Islet precursor cell (in vitro differentiated cells): Measurements from ENCODE around the gene TRAF7.
A peak's percentile ranks its signal among the peaks of the same experiment; 100 is the strongest.

Source experiments
- DNase-seq: peaks from one replicate; pipeline ENCODE4 v3.0.0-alpha.2; 2018

The TRAF7 gene

DNA sequence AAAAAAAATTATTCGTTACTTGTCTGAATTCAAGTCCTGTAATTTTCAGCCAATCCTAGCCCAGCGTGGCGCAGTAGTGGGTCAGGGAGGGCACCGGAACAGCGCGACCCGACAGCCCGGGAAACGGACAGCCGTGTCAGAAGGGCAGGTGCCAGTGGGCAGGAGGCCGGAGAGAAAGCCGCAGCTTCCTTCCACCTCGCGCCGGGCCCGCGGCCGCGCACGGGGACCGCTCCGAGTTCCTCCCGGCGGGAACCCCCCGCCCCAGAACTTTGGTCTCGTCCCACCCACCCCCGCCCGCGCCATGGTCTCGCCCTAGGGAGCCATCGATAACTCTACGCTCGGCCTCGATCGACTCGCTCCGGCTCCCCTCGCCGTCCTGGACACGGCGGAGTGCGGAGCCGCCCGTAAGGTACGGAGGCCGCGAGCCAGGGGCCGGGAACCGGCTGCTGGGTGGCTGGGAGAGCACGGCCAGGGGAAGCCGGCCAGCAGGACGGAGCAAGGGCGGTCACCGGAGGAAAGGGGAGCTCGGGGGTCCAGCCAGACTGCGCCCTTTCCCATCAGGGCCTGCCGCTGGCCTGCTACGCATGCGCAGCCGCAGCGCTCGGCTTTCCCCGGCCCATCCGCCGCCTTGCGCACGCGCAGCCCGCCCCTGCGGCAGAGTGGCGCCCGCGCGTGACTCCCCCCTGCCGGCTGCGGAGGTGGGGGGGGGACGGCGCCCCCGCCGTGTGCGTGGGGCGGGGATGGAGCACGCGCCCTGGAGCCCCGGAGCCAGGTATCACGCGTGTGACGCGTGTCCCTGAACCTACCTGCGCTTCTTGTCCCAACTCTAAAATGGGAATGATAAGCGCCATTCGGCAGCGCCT lies 49.8 kb downstream of the TRAF7 start, which contains the start of gene MLST8:
TSS of gene MLST8 (plus strand) at position 351 of the 863 bp plus-strand sequence. CDS start 632 bp downstream, outside the sequence.
- peak; percentile 84 for DNase-seq

GRCh38 chr16:2205967-2206313 lies 50.4 kb downstream of the TRAF7 start:
- no peak for DNase-seq

DNA sequence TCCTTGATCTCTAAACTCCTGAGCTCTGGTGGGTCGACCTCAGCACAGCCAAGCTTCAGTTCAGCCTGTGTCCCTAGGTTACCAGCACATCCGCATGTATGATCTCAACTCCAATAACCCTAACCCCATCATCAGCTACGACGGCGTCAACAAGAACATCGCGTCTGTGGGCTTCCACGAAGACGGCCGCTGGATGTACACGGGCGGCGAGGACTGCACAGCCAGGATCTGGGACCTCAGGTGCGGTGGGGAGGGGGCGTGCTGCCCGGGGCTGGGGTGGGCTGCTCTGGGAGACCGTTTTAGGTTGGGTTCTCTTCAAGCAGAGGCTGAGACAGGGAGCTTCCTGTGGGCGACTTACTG lies 50.8 kb downstream of the TRAF7 start:
- DNase-seq: no peak

- DNase-seq: no peak
These were observed 51.3 kb downstream of the TRAF7 start for GRCh38 chr16:2206780-2207433.

DNA sequence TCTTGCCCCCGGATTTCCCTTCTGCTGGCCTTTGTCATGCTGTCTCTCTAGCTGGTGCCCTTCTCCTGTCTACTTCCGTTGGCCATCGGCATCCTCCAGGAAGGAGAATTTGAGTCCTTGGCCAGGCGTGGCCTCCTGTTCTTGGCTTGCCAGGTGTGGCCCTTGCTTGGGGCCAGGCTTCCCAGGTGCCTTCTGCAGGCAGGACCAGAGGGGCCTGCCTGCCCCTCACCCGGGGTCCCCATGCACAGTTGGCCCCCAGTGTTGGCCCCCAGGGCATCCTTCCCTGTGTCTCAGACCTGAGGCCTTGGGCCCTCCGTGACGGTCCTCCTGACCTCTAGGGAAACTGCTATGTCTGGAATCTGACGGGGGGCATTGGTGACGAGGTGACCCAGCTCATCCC lies 52.3 kb downstream of the TRAF7 start:
- DNase-seq: no peak

GRCh38 chr16:2208308-2208707 lies 52.7 kb downstream of the TRAF7 start:
- no peak for DNase-seq

GRCh38 chr16:2208772-2209171 lies 53.2 kb downstream of the TRAF7 start:
- DNase-seq: no peak

DNA sequence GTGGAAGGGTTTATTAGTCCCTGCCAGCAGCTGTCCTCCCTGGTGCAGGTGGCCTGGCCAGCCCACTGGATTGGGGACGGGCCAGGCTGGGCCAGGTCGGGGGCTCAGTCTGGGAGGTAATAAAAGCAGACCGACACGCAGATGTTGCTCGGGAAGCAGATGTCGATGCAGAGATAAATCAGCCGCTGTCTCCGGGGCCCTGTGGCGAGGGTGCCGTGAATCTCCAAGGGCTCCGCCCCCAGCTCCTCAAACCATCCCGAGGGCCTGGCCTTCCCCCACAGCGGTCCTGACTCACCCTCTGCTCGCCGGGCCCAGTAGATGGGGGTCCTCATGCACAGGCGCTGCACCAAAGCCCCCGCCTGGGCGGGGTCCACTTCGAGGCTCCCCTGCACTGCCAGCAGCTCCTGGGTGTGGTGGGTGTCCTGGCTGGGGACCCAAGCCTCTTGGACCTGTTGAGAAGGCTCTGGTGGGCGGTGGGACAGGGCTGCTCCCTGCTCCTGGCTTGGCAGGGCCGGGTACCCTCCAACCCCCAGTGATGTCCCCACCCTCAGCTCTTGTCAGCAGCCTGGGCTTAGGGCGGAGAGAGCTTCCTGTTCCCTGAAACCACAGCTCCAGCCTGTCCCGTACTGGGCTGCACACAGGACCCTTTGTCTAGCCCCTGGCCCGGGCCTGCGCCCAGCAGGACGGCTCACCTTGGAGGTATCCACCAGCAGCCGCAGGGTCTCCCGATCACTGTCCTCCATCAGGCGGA lies 53.9 kb downstream of the TRAF7 start:
- no peak for DNase-seq

- DNase-seq: no peak
These were observed 54.4 kb downstream of the TRAF7 start for GRCh38 chr16:2210009-2210332.

DNA sequence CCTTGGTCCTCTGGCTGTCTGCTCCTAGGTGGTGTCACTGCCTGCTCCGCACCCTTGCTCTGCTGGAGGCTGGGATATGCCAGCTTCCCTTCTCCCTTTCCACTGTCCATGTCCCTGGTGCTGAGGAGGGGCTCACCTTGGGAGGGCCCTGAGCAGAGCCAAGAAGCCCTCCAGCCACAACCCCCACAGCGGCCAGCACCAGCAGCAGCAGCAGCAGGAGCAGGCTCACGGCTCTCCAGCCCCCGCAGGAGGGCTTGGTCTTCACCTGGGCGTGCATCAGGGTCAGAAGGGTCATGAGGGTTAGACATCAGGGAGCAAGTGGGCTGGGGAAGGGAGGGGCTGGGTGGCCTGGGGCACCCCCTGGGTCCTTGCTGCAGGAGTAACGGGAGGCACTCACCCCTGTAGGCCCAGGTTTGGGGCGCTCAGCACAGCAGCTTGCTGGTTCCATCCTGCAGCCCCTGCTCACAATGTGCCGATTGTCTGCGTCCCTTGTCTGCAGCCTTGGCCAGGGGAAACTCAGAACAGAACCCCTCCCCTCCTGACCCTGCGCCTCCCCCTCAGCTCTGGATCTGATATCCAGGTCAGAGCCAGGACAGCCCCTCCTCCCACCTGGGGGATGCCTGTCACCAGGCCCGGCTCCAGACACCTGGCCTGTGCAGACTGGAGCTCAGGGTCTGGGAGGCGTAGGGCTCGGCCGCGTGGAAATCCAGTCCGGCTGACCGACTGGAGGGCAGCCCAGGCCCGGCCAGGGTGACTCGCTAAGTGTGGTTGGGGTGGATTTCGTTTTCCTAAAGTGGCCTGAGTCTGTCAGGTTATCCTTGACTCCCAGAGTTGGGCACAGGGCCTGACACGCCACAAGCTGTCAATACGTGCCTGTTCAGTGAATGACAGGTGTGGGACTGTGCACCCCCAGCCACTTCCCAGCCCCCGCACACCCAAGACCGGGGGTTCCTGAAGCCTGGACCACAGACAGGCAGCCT lies 55.1 kb downstream of the TRAF7 start, which contains the start of gene BRICD5:
TSS of gene BRICD5 (minus strand) at position 478 of the 980 bp plus-strand sequence. CDS start at position 448, 30 bp downstream.
- DNase-seq: no peak

DNA sequence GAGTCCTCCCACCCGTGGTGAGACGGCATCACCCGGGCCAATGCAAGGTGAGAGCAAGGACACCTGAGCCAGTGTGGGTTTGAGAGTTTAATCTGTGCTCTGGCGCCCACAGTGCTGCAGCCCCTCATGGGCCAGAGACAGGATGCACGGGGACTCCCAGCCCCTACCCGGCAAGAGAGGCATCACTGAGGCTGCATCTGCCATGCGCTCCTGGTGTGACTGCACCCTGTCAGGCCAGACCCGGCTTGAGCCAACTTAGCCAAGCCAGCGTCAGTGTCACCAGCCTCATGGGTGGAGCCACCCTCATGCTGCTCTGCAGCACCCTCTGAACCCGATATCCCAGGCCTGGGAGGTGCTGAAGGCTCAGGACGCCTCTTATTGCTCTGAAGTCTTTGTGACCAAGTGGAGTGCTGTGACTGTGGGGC lies 56.4 kb downstream of the TRAF7 start:
- DNase-seq: no peak

DNA sequence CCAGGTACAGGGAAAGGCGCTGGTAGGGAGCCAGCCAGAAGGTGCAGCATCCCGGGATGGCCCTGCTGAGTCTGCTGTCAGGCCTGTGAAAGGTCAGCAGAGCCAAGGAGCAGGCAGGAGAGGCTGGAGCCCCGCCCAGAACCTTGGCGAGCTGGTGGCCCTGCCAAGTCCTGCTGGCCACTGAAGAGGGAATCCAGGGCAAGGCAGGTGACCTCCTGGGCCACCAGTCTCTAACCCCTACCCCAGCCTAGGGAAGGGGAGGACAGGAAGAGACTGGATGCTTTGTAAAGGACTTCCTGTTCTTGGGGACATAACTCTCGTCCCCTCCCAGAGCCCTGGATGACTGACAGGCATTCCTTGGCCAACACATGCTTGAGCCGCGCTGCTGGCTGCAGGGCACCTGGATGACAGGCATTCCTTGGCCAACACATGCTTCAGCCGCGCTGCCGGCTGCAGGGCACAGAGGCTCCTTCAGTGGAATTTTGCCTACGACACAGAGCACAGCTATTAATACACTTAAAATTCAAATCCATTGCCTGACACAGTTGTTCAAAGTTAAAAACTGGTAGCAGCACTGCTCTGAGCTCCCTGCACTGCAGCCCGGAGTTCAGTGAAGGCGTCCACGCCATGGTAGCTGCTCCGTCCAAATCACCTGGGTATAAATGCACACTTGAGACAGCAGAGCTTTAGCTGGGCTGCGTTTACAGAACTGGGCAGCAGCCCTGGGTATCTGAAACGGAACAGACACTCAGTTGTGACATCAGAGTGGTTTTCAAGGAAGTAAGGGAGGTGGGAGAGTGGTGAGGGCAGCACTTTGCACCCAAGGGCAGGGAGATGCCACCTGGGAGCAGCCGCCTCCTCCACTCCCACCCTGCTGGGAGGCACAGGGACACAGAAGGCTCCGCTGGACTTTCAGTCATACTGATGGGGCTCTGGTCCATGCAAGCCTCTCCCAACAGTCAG lies 57.1 kb downstream of the TRAF7 start:
- DNase-seq: peak; percentile 74

GRCh38 chr16:2213817-2214718 lies 58.5 kb downstream of the TRAF7 start:
- DNase-seq: no peak

DNA sequence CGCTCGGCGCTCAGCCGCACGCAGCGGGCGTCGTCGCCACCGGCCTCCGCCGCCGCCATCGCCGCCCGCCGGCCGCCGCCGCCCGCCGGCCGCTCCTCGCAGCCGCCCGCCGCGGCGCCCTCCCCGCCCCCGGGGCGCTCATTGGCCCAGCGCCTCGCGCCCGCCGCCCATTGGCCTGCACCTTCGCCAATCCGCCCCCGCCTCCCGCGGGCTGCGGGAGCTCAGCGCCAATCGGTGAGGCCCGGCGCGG lies 59.1 kb downstream of the TRAF7 start, which contains the start of gene PGP:
TSS of gene PGP (minus strand) at position 122 of the 250 bp plus-strand sequence. CDS start at position 59, 63 bp downstream.
- DNase-seq: no peak

DNA sequence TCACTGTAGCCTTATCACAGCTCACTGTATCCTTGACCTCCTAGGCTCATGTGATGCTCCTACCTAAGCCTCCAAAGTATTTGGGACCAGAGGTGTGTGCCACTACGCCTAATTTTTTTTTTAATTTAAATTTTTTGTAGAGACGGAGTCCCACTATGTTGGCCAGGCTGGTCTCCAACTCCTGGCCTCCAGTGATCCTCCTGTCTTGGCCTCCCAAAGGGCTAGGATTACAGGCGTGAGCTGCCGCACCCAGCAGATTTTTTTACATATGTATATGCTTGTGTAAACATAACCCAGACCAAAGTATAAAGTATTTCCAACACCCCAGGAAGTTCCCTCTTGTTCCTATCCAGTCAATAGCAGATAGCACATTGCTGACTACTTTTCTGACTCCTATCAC lies 60.7 kb downstream of the TRAF7 start:
- no peak for DNase-seq

GRCh38 chr16:2223221-2223941 lies 67.8 kb downstream of the TRAF7 start, which contains the start of gene E4F1:
Gene E4F1, plus strand, starts transcription at chr16:2223591. Its CDS starts 23 bp downstream, at chr16:2223614.
- peak; percentile 100 for DNase-seq

GRCh38 chr16:2223942-2224486 lies 68.4 kb downstream of the TRAF7 start:
- peak; percentile 79 for DNase-seq

- no peak for DNase-seq
These were observed 70.7 kb downstream of the TRAF7 start for GRCh38 chr16:2226245-2226793.

GRCh38 chr16:2226918-2227317 lies 71.3 kb downstream of the TRAF7 start:
- no peak for DNase-seq
